NCI-H146 treated with DMSO at 0.1 percent for 48 hours (cell line): ENCODE results near the gene F7.

Experiments used
- DNase-seq: peaks from one replicate; lab custom pipeline; 2025; ENCODE audit not compliant: unreplicated experiment; lab: John Stamatoyannopoulos, UW

Gene F7

DNA sequence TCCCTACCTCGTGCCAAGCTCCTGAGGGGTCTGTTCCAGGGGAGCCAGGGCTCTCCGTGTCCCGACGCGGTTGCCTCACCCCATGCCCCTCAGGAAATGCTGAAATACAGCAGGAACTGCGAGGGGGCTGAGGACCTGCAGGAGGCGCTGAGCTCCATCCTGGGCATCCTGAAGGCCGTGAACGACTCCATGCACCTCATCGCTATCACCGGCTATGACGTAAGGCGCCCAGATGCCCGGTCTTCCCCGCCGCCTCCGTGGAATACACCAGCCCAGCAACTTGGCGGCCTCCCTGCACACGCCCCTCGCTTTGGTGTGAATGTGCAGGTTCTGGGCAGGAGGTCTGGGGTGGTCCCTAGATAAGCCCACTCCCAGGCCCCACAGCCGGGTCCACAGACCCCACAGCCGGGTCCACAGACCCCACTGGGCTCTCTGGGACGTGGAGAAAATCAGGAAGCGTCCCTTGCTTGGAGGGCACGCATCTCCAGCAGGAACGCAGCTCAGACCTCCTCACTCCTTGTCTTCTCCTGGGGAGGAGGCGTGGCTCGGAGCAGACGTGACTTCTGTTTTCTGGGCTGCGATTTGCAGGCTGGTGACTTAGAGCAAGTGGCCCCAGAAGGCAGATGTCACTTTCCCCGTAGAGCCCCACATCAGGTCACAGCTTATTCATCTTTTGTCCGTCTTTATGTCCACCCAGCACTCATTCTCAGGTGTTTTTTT lies 19.4 kb upstream of the F7 start:
- DNase-seq: no peak

DNA sequence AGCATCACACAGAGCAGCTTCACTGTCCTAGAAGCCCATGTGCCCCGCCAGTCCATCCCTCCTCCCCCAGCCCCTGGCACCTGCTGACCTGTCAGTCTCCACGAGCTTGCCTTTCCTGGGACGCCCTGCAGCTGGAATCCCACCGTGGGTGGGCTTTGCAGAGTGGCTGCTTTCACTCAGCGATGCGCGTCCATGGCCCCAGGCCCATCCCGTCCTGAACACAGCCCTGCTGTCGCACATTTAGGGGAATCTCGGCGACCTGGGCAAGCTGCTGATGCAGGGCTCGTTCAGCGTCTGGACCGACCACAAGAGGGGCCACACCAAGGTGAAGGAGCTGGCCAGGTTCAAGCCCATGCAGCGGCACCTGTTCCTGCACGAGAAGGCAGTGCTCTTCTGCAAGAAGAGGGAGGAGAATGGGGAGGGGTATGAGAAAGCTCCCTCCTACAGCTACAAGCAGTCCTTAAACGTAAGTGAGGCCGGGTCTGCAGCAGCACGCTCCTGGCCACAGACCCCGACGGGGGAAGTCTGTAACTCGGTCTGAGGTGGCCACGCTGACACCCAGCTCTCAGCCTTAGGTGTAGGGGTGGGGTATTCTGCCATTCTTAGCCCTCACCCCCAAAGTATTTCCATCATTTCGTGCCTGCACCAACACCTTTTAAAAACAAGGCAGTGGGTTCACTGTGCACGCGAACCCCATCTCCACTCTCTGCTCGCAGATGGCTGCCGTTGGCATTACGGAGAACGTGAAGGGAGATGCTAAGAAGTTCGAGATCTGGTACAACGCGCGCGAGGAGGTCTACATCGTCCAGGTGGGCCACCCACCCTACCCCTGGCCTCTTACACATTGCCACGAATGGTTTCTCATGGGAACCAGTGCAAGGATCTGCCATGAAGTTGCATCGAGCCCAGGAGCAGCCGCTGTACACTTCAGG lies 18.3 kb upstream of the F7 start:
- no peak for DNase-seq

DNA sequence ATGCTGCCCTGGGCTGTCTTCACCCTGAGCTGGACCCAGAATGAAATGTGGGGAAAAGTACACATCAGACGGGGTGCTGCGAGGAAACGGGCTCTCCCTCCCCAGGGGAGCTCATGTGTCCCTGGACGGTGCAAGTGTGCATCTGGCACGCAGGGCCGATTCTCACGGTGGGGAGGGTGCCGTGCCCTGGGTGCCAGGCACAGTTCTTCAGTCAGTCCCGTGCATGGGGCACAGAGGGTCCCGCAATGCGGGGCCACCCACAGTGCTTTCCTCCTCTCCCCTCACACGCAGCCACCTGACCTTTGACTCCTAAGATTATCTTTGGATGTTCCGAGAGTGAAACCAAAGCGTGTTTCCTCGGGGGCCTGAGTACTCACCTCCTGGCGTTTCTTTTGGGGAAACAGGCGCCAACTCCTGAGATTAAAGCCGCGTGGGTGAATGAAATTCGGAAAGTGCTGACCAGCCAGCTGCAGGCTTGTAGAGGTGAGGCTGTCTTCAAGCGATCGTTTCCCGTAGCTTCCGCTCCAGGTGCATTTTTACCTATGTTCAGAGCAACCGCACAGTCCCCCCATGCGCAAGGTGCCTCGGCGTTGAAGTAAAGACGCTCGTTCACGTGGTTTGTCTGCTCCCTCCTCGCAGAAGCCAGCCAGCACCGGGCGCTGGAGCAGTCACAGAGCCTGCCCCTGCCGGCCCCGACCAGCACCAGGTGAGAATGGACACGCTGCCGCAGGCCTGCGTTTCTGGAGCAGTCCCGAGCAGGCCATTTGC lies 17.5 kb upstream of the F7 start:
- no peak for DNase-seq

DNA sequence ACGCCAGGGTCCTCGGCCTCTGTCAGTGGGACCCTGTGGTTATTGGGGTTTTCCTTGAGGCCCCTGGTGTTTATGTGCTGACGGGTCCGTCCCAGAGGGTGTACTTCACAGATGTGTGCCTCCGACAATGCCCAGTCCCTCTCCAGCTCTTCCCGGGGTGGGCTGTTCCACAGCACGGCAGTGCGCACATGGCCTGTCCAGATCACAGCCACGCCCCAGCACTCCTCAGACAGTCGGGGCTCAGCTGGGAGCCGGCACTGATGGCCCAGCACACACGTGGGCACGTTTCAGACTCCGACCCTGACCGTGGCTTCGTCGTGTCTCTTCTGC lies 16.9 kb upstream of the F7 start:
- DNase-seq: no peak

DNA sequence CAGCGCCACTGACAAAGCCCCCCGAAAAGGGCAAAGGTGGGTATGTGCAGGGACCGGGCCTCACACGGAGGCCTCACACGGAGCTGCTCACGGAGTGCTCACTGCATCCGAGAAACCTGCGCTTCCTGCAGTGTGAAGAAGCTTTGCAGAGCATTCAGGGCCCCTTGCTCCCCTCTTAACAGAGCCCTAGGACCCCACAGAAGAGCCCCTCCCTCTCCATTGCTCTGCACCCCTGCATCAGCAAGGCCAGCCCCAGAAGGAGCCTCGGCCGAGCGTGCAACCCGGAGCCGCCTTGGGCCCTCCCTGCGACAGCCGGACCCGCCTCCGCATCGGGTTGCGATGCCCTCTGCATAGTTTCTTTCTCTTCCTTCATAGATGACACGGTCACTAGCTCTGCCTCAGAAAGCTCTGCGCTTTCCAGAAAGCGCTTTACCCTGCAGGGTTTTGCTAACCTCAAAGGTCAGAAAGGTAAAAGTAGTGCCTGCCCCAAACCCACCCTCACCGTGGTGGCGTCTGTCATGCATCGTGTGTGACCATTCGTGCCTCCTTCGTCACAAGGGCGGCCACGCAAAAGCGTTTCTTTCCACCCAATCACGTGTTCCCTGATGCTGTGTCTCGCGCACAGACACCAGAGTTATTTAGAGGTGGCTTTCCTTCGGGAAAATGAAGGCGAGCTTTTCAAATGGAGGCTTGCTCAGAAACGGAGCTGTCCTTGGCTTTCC lies 15.7 kb upstream of the F7 start:
- DNase-seq: no peak

DNA sequence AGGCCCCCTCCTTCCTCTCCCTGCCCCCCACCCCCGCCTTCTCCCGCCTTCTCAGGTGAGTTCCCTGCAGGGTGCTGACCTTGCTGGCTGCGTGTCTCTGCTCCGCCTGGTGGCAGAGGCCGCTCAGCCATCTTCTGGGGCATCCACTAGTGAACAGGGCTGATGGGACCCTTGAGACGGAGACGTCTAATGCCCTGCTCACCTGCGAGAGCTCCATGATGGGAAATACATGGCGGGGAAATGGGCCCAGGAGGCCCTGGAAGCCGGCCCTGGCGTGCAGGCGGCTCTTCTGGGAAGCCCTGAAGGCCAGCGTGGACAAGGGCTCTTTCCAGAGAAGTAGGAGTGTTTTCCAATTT lies 15.2 kb upstream of the F7 start:
- DNase-seq: no peak

DNA sequence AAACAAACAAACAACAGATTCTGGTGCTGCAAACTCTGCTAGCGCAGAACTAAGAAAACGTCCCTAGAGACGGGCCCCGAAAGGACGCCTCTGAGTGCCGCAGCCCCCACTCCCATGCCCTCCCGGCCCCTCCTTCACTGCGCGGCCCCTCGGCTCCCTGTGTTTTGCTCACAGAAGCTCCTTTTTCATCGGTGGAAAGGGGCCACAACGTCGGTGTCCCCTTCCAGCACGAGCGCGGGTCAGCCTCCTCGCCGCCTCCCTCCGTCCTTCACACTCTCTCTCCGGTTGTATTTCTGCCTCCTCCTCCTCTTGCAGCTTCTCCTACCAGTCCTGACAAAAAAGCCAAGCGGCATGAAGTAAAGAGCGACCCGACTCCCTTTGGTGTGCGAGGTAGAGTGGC lies 14.8 kb upstream of the F7 start:
- no peak for DNase-seq

DNA sequence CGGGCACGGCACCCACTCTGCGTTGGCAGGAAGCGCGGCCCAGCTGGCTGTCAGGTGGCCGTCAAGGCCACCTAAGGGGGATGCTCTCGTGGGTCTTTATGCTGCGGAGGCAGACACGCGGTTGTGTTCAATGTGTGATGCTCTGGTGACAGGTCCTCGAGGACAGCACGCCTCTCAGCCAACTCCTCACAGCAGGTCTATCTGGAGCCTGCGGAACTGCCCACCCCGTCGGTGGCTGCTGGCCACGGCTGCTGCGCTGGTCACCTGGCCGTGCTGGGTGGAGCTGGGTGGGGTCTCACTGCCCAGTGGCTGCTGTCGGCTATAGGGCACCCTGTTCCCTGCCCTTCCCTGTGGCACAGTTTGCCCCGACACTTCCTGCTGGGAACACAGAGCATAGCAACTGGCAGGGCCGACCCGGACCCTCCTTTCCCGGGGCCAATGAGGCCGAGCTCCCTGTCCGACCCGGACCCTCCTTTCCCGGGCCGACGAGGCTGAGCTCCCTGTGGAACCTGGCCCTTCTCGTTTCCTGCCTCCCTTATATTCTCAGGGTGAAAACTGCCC lies 14.3 kb upstream of the F7 start:
- no peak for DNase-seq

DNA sequence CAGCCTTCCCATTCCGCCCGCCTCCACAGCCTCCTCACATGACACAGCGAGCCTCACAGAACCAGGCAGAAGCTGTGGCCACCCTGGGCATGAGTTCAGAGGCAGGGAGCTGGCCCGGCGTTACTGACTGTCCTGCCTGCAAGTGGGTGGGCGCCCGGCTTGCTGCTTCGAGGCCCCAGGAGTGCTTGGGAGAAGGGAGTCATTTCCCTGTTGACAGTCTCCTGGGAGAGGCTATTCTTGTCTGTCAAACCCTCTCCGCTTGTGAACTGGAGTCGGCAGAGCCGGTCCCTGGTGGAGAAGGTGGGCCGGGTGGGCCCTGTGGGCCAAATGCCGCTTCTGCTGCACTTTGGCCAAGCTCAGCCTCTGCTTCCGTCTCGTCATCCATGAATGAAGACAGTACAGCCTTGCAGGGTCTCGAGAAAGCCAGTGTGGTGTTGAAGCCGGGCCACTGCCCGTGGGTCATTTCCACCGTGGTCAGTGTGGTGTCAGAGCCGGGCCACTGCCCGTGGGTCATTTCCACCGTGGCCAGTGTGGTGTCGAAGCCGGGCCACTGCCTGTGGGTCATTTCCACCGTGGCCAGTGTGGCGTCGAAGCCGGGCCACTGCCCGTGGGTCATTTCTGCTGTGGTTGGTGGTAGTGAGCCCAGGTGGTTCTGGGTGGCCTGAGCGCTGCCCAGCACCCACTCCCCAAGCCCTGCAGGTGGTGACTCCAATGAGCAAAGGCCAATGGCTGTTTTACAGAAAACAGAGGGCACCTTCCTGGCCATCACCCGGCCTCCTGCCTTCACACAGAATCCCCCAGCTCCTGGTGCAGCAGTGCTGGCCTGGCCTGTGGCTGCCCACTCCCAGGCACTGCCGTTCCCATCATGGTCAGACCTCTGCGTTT lies 13.5 kb upstream of the F7 start:
- no peak for DNase-seq

DNA sequence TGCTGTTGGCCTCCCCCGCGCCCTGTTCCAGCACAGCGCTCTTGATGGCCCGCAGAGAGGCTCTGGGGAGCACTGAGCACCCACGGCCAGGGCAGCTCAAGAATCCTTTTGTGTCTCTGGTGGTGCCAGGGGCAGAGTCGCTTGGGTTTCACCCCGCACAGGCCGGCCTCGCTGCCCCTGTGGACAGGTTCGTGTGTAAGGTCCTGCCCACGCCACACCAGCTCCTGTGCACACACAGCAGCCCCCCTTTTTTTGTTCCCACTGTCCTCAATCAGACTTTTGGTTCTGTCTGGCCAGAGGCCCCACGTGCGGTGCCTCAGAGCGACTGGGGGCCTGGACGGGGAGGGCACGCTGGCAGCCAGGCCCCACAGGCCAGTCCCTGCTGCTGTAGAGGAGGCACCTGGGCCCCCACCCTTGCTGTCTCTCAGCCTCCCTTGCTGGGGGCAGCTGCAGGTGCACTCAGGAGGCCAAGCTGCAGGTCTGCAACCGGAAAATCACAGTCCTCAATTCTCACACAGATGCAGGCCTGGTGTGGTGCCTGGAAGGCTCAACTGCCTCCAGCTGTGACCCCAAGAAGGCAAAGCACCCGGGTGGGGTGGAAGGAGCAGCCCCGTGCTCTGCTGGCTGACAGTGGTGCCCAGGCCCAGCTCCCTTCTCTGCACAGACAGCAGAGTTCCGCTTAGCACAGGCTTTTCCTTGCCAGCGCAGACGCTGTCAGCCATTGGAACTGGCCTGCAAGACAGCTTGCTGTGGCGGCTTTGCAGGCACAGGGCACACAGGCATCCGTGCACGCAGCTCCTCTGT lies 12.6 kb upstream of the F7 start:
- no peak for DNase-seq

DNA sequence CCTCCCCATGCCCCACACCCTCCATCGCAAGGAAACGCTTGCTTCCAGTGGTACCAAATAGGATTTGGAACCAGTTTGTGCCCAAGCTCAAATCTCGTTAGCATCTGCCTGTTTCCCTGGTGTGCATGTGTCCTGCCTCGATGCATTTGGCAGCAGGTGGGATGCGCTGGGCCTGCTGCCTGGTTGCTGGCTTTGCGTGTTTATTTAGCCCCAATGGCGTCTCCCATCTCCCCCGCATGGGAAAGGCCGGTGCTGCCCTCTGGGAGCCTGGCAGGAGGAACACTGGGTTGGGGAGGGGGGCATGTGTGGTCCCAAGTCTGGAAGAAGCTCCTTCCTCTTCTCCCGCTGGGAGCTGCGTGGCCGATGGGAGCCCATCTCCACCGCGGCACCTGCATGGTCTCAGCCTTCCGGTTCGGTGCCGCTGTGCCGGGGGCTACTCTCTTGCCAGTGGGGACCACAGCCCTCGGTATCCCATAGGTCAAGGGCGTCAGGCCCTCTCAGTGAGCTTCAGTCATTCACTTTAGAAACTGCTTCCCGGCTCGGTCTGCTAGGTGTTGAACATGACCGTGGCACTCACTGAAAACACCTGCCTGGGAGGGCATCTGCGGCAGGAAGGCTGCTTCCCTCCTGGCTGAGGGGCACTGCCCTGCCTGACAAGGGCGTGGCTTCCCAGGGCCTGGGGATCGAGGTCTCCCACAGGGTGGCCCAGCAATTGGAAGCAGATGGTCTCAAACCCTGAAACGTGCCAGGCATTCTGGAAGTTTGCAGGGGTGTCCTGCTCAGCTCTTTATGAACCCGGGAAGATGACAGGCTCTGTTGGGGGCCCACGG lies 11.8 kb upstream of the F7 start:
- no peak for DNase-seq

DNA sequence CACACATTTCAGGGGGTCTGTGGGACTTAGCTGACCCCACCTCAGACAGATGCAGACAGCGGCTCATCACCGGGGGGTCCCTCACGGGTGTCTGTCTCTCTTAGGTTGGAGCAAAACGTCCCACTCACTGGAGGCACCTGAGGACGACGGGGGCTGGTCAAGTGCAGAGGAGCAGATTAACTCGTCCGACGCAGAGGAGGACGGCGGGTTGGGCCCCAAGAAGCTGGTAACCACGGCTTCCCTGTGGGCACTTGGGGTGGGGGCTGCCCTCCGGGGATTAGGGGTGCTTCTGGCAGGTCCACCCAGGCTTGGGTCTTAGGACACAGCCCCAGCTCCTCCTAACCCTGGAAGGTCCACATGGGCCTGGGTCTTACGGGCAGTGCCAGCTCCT lies 11.2 kb upstream of the F7 start:
- DNase-seq: no peak

DNA sequence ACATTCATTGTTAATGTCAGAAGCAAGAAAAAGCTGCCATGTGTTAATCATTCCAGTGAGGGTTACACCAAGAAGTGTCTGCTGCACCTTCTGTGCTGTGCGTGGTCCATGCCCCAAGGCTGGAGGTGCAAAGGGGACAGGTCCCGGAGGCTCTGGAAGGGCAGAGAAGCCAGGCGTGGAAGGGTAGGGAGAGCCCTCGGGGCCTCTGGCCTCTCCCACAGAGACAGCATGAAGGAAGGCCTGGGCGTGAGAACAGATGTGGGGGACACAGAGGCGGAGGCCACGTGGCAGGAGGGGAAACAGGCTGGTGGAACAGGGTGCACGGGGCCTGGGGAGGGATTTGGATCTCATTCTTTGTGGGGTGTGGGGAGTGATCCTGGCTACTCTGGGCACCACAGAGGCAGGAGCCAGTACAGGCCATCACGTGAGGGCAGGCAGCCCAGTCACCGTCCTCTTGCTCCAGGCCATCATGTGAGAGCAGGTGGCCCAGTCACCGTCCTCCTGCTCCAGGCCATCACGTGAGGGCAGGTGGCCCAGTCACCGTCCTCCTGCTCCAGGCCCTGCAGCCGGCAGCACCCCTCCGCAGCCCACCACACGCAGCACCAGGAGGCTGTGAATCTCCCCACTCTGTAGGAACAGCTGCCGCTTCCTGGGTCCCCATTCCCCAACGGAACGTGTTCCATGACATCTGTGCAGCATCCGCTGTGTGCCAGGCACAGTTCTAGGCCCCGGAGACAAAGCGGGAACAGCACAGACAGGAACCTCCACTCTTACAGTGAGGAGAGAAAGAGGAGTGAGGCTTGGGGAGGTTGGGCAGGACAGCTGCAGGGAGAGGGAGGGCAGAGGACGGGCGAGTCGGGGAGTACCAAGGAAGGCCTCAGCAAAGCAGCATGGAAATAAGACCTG lies 10.2 kb upstream of the F7 start:
- DNase-seq: no peak

DNA sequence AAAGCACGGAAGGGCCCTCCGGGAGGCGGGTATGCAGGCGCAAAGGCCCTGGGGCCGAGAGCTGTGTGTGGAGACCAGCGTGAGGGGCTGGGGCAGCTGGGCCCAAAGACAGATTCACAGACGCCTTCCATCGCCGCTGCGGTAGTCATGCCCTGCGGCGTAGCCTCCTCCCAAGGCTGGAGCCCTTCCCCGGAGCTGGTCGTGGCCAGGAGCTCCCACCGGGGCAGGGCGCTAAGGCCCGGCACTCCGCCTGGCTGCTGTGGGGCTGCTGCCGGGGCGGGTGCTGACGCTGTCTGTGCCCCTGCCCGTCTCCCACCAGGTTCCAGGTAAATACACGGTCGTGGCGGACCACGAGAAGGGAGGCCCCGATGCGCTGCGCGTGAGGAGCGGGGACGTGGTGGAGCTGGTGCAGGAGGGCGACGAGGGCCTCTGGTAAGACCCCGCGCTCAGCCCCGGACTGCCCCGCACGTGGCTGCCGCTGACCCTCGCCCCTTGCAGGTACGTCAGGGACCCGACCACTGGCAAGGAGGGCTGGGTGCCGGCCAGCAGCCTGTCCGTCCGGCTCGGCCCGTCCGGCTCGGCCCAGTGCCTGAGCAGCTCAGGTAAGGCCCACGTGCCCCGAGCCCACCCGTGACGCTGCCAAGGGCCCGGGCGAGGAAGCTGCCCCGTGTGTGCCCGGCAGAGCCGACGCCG lies 9.4 kb upstream of the F7 start:
- DNase-seq: no peak

DNA sequence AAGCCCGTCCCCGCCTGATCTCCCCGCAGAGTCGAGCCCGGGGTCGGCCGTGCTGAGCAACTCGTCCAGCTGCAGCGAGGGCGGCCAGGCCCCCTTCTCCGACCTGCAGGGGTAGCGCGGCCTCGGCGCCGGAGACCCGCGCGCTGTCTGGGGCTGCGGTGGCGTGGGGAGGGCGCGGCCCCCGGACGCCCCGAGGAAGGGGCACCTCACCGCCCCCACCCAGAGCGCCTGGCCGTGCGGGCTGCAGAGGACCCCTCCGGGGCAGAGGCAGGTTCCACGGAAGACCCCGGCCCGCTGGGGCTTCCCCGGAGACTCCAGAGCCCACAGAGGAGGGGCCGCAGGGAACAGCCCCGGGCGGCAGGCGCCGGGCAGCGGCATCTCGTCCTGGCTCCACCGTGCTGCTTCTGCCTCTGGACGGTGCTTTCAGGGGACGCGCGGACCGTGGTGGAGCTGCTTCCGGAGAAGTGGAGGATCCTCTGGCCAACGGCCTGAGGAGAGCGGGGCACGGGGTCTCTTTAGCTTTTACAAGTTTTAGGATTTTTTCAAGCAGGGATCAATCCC lies 8.8 kb upstream of the F7 start:
- no peak for DNase-seq

DNA sequence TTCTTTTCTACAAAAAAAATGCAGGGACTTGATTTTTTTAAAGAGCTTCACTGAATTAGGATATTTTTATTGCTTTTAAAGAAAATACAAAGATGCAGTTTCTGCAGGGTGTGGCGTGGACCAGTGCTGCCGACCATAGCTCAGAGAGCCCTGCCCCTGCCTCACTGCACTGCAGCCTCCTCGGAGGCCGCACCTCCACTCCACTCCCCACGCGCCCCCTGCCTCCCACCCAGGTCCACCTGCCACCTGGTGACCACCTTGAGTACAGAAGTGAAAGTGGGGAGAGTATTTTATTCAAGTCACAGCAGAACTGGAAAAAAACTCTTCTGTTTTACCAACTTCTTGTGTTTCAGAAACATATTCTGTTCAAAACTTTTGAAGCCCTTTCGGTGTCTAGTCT lies 7.9 kb upstream of the F7 start:
- no peak for DNase-seq
